Loucy (cell line): Measurements from ENCODE around the gene PHACTR3.

Experiments used
- H2AFZ ChIP-seq: fragments of 200-600 bp; sonication (generic); 2 replicates; pipeline ENCODE4 v1.6.0; 2016; ENCODE audit warnings: antibody characterized with exemption, mild to moderate bottlenecking, low read length, moderate library complexity
- H3F3A ChIP-seq: fragments of 200-600 bp; 2 replicates; pipeline ENCODE4 v1.6.0; 2016; ENCODE audit warnings: antibody characterized with exemption, low read depth, mild to moderate bottlenecking
- H3K27me3 ChIP-seq: fragments of 200-600 bp; sonication (generic); 2 replicates; pipeline ENCODE4 v1.6.1; 2014; ENCODE audit warnings: low read length, mild to moderate bottlenecking; ENCODE audit not compliant: insufficient read depth, poor library complexity, severe bottlenecking
- H3K36me3 ChIP-seq: fragments of 200-600 bp; sonication (generic); 2 replicates; pipeline ENCODE4 v1.6.1; 2016; ENCODE audit warnings: low read length; ENCODE audit not compliant: insufficient read depth
- H3K4me1 ChIP-seq: fragments of 200-600 bp; sonication (generic); 2 replicates; pipeline ENCODE4 v1.5.1; 2014; ENCODE audit warnings: low read length, mild to moderate bottlenecking; ENCODE audit not compliant: insufficient read depth, poor library complexity, severe bottlenecking
- H3K4me2 ChIP-seq: fragments of 200-600 bp; sonication (generic); 2 replicates; pipeline ENCODE4 v1.6.0; 2014; ENCODE audit warnings: antibody characterized with exemption, low read length, low read depth, mild to moderate bottlenecking; ENCODE audit not compliant: poor library complexity, severe bottlenecking
- H3K4me3 ChIP-seq: fragments of 200-600 bp; sonication (generic); 2 replicates; pipeline ENCODE4 v1.5.1; 2014; ENCODE audit warnings: low read length, mild to moderate bottlenecking, mixed read lengths; ENCODE audit not compliant: poor library complexity, severe bottlenecking
- H3K79me2 ChIP-seq: fragments of 200-600 bp; sonication (generic); 2 replicates; pipeline ENCODE4 v1.6.1; 2014; ENCODE audit warnings: low read length; ENCODE audit not compliant: insufficient read depth
- H3K9ac ChIP-seq: fragments of 200-600 bp; sonication (generic); 2 replicates; pipeline ENCODE4 v1.6.0; 2014; ENCODE audit warnings: mild to moderate bottlenecking, low read depth, low read length, moderate library complexity; ENCODE audit not compliant: poor library complexity, severe bottlenecking
- H3K9me2 ChIP-seq: fragments of 200-600 bp; sonication (generic); replicated peaks from 2 replicates; pipeline ENCODE4 v1.6.1; 2016; ENCODE audit warnings: low read depth, low read length, mixed read lengths
- H3K9me3 ChIP-seq: fragments of 200-600 bp; sonication (generic); 2 replicates; pipeline ENCODE4 v1.6.1; 2014; ENCODE audit warnings: mild to moderate bottlenecking, antibody characterized with exemption, low read length, low read depth; ENCODE audit not compliant: insufficient read depth
- H4K20me1 ChIP-seq: fragments of 200-600 bp; sonication (generic); 2 replicates; pipeline ENCODE4 v1.6.0; 2014; ENCODE audit warnings: antibody characterized with exemption, low read length, mild to moderate bottlenecking; ENCODE audit not compliant: insufficient read depth, poor library complexity, severe bottlenecking
- EZH2phosphoT487 ChIP-seq: fragments of 200-600 bp; IDR thresholded peaks from 2 replicates; pipeline ENCODE4 v1.6.1; 2018; ENCODE audit warnings: antibody characterized with exemption, mild to moderate bottlenecking, moderate library complexity, borderline replicate concordance
- TF ChIP-seq, protein P1 (sequence below): fragments of 200-600 bp; sonication (generic); conservative IDR thresholded peaks from 2 replicates; pipeline ENCODE4 v1.5.1; 2014; ENCODE audit warnings: mild to moderate bottlenecking, antibody characterized with exemption, low read length

PHACTR3 gene

DNA sequence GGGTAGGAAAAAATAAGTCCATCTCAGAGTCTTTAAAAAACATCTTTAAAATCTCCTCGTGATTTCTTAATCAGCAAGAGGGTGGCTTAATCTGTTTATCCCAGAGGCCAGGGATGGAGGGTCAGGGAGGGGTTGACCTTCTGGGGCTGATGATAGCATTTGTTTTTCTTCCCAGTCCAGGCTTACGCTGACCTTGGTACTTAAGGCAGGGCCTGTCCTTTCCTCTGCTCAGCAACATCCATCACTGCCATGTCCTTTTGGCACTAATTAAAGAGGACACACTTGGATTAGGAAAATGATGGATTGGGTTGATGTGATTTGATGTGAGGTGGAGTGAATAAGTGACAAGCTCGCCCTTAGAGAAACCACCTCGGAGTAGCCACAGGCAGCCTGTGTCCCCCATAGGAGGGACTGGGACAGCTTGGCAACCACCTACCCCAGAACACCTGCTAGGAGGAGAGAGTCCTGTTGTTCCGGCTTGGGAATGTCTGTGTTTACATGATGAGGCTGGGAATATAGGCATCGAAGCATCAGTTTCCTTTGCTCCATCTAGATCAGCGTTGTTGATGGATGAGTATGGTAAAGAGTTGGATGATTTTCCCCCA lies 44.2 kb downstream of the PHACTR3 start:
- H3K27me3 ChIP-seq: no peaks in the 10 kb centered on the region
- peaks cover 7% of the 10 kb centered on the region for H4K20me1 ChIP-seq
- no peaks in the 10 kb centered on the region for H3K4me1 ChIP-seq
- no peak overlapping the region for H2AFZ ChIP-seq
- peaks cover 69% of the 10 kb centered on the region; the same call in 1 of the 2 replicates for H3K79me2 ChIP-seq
- H3F3A ChIP-seq: no peaks in the 10 kb centered on the region
- H3K9me3 ChIP-seq: peaks cover 12% of the 10 kb centered on the region; the same call in 1 of the 2 replicates
- no peak overlapping the region for H3K4me2 ChIP-seq
- no peak overlapping the region for H3K9ac ChIP-seq
- H3K4me3 ChIP-seq: no peak overlapping the region
- no peaks in the 10 kb centered on the region for H3K36me3 ChIP-seq
- H3K9me2 ChIP-seq: no peaks in the 10 kb centered on the region
- TF ChIP-seq, protein P1, sequence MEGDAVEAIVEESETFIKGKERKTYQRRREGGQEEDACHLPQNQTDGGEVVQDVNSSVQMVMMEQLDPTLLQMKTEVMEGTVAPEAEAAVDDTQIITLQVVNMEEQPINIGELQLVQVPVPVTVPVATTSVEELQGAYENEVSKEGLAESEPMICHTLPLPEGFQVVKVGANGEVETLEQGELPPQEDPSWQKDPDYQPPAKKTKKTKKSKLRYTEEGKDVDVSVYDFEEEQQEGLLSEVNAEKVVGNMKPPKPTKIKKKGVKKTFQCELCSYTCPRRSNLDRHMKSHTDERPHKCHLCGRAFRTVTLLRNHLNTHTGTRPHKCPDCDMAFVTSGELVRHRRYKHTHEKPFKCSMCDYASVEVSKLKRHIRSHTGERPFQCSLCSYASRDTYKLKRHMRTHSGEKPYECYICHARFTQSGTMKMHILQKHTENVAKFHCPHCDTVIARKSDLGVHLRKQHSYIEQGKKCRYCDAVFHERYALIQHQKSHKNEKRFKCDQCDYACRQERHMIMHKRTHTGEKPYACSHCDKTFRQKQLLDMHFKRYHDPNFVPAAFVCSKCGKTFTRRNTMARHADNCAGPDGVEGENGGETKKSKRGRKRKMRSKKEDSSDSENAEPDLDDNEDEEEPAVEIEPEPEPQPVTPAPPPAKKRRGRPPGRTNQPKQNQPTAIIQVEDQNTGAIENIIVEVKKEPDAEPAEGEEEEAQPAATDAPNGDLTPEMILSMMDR: no peak
- no peak for TF ChIP-seq EZH2phosphoT487

- no peaks in the 10 kb centered on the region for H3F3A ChIP-seq
Observed at GRCh38 chr20:59650418-59650817, 46.1 kb downstream of the PHACTR3 start.

DNA sequence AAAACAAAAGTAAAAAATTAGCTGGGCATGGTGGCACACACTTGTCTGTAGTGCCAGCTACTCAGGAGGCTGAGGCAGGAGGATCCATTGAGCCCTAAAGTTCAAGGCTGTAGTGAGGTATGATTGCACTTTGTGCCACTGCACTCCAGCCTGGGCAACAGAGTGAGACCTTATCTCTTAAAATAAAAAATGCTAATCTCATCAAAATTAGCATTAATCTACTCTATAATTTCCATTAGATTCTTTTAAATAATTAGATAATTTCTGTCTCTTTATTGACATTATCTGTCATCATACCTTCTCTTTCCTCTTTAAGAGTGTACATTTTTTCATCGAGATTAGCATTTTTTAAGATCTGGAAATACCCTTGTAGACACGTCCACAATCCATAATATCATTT lies 48.0 kb downstream of the PHACTR3 start:
- no peak overlapping the region for H3K4me3 ChIP-seq
- peaks cover 48% of the 10 kb centered on the region for H3K79me2 ChIP-seq
- no peak overlapping the region for H3K4me2 ChIP-seq
- no peak overlapping the region for H3K9ac ChIP-seq
- H3K9me2 ChIP-seq: no peaks in the 10 kb centered on the region
- peaks cover 10% of the 10 kb centered on the region for H4K20me1 ChIP-seq
- no peaks in the 10 kb centered on the region for H3K4me1 ChIP-seq
- H3K9me3 ChIP-seq: peaks cover 7% of the 10 kb centered on the region; the same call in 1 of the 2 replicates
- H2AFZ ChIP-seq: no peak overlapping the region
- TF ChIP-seq, protein P1: no peak
- TF ChIP-seq EZH2phosphoT487: no peak
- no peaks in the 10 kb centered on the region for H3K36me3 ChIP-seq
- no peaks in the 10 kb centered on the region for H3F3A ChIP-seq
- H3K27me3 ChIP-seq: no peaks in the 10 kb centered on the region

More at GRCh38 chr20:59650418-59650817, 46.1 kb downstream of the PHACTR3 start:
- TF ChIP-seq, protein P1: no peak
- TF ChIP-seq EZH2phosphoT487: no peak
- Histone ChIP-seq H3K36me3 (no peaks in the 10 kb centered on the region), H2AFZ (no peak overlapping the region), H4K20me1 (peaks cover 10% of the 10 kb centered on the region), H3K4me2 (no peak overlapping the region), H3K9ac (no peak overlapping the region), H3K4me1 (no peaks in the 10 kb centered on the region), H3K79me2 (peaks cover 54% of the 10 kb centered on the region; the same call in 1 of the 2 replicates), H3K27me3 (no peaks in the 10 kb centered on the region), H3K9me3 (peaks cover 12% of the 10 kb centered on the region; the same call in 1 of the 2 replicates), H3K4me3 (no peak overlapping the region), H3K9me2 (no peaks in the 10 kb centered on the region)
